ENCODE data around the gene FXYD3. TPM values are rescaled to one million over a fixed set of nuclear protein-coding genes. Genes with fewer than 3 reads are reported as not detected.

The FXYD3 gene
- total RNA-seq, 4 donors from 2014 or later = 0.26 to 13.4 TPM; not detected in 2

GRCh38 chr19:35077411-35078223 lies 38.0 kb upstream of the FXYD3 start:
- H3K4me3 ChIP-seq = no peak overlapping the region
- ATAC-seq (no peak), DNase-seq (no peak)
- H3K27me3 ChIP-seq = no peaks in the 10 kb centered on the region
- H3K9me3 ChIP-seq = no peaks in the 10 kb centered on the region
- intact Hi-C loops (cut with DNase I; ENCODE audit: low total_unique reads) (no loop called here), in situ Hi-C loops (cut with MboI; ENCODE audit: low sequenced_read_pairs in 4 of 4) (no loop called here)
- no peaks in the 10 kb centered on the region for H3K36me3 ChIP-seq
- TF ChIP-seq POLR2A (IDR thresholded peaks at IDR 0.05) = no peak
- TF ChIP-seq, protein P1, sequence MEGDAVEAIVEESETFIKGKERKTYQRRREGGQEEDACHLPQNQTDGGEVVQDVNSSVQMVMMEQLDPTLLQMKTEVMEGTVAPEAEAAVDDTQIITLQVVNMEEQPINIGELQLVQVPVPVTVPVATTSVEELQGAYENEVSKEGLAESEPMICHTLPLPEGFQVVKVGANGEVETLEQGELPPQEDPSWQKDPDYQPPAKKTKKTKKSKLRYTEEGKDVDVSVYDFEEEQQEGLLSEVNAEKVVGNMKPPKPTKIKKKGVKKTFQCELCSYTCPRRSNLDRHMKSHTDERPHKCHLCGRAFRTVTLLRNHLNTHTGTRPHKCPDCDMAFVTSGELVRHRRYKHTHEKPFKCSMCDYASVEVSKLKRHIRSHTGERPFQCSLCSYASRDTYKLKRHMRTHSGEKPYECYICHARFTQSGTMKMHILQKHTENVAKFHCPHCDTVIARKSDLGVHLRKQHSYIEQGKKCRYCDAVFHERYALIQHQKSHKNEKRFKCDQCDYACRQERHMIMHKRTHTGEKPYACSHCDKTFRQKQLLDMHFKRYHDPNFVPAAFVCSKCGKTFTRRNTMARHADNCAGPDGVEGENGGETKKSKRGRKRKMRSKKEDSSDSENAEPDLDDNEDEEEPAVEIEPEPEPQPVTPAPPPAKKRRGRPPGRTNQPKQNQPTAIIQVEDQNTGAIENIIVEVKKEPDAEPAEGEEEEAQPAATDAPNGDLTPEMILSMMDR (IDR thresholded peaks at IDR 0.05 in 4 of 5, conservative IDR thresholded peaks at IDR 0.05 in 1 of 5) = no peak
- H3K27ac ChIP-seq = no peak overlapping the region
- H3K4me1 ChIP-seq = no peaks in the 10 kb centered on the region

GRCh38 chr19:35079826-35080225 lies 35.8 kb upstream of the FXYD3 start:
- no peak for TF ChIP-seq POLR2A (IDR thresholded peaks at IDR 0.05)
- TF ChIP-seq, protein P1 (IDR thresholded peaks at IDR 0.05 in 4 of 5, conservative IDR thresholded peaks at IDR 0.05 in 1 of 5) = no peak
- DNase-seq (no peak), ATAC-seq (no peak)
- Histone ChIP-seq H3K27ac (no peak overlapping the region), H3K4me1 (no peaks in the 10 kb centered on the region), H3K27me3 (no peaks in the 10 kb centered on the region), H3K9me3 (no peaks in the 10 kb centered on the region), H3K4me3 (no peak overlapping the region), H3K36me3 (no peaks in the 10 kb centered on the region)
- intact Hi-C loops (cut with DNase I; ENCODE audit: low total_unique reads) (no loop called here), in situ Hi-C loops (cut with MboI; ENCODE audit: low sequenced_read_pairs in 4 of 4) (loop anchor here in 2 of 4 donors (10.0 kb wide), 1 partner anchor 105 kb away; no protein-coding TSS in a partner anchor)

DNA sequence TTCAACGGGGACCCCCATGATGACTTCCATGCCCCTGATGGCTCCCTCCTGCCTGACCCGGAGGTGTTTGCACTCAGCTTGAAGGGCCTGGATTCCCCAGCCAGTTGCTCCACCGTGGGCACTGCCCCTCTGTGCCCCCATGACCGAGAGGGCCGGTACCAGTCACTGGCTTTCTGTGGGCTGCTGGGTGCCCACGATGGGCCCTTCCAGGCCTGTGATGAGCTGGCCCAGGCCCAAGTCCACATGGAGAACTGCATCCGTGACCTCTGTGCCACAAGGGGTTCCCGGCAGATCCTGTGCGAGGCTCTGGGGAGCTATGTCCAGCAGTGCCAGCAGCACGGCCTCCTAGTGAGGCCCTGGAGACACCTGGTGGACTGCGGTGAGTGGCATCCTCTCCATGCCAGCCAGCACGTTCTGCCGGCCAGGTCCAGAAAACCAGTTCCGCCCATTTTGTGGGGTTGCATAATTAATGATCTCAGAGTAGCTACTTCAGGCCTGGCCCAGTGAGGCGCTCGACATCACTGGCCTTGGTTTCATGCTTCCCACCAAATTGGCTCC lies 34.9 kb upstream of the FXYD3 start:
- ATAC-seq (peak in 1 of 2 donors; percentile 48), DNase-seq (no peak)
- Histone ChIP-seq H3K36me3 (no peaks in the 10 kb centered on the region), H3K4me1 (no peaks in the 10 kb centered on the region), H3K4me3 (no peak overlapping the region), H3K27me3 (no peaks in the 10 kb centered on the region), H3K27ac (no peak overlapping the region), H3K9me3 (no peaks in the 10 kb centered on the region)
- intact Hi-C loops (cut with DNase I; ENCODE audit: low total_unique reads) (no loop called here), in situ Hi-C loops (cut with MboI; ENCODE audit: low sequenced_read_pairs in 4 of 4) (loop anchor here in 2 of 4 donors (10.0 kb wide), 1 partner anchor 106 kb away; no protein-coding TSS in a partner anchor)
- TF ChIP-seq POLR2A (IDR thresholded peaks at IDR 0.05) = no peak
- TF ChIP-seq, protein P1 (IDR thresholded peaks at IDR 0.05 in 4 of 5, conservative IDR thresholded peaks at IDR 0.05 in 1 of 5) = peak in 2 of 5 experiments; percentile 27 to 34

GRCh38 chr19:35081201-35081600 lies 34.4 kb upstream of the FXYD3 start:
- DNase-seq (no peak), ATAC-seq (no peak)
- no peaks in the 10 kb centered on the region for H3K36me3 ChIP-seq
- intact Hi-C loops (cut with DNase I; ENCODE audit: low total_unique reads) (no loop called here), in situ Hi-C loops (cut with MboI; ENCODE audit: low sequenced_read_pairs in 4 of 4) (loop anchor here in 2 of 4 donors (10.0 kb wide), 1 partner anchor 106 kb away; no protein-coding TSS in a partner anchor)
- H3K9me3 ChIP-seq = no peaks in the 10 kb centered on the region
- no peak overlapping the region for H3K4me3 ChIP-seq
- H3K27me3 ChIP-seq = no peaks in the 10 kb centered on the region
- H3K4me1 ChIP-seq = peaks cover 0 to 4% of the 10 kb centered on the region in 2 donors
- H3K27ac ChIP-seq = no peak overlapping the region
- TF ChIP-seq POLR2A (IDR thresholded peaks at IDR 0.05) = no peak
- TF ChIP-seq, protein P1 (IDR thresholded peaks at IDR 0.05 in 4 of 5, conservative IDR thresholded peaks at IDR 0.05 in 1 of 5) = no peak

Data from gastrocnemius medialis (tissue), 4 donors.